IMR-90 (cell line): ENCODE data around the gene NEXMIF. TPM values are rescaled to one million over a fixed set of nuclear protein-coding genes. Genes with fewer than 3 reads are reported as not detected.

Source experiments
- ATAC-seq: fragments of 200-7000 bp; cut with Tn5 transposase; 2 replicates; pipeline ENCODE4 v1.9.1; 2020; ENCODE audit warnings: low read depth, mild to moderate bottlenecking, moderate library complexity
- BruUV-seq: library from RNA; stranded (reverse); fragments of 400-500 nt; replicated peaks from 2 replicates; lab custom pipeline; 2021; lab: Mats Ljungman, UMichigan
- CTCF ChIA-PET: fragments of 300-600 bp; formaldehyde crosslinking; extraction: SDS; loops from one replicate; lab custom pipeline; 2021; ENCODE audit warnings: antibody characterized with exemption; lab: Yijun Ruan, JAX
- POLR2A ChIA-PET: fragments of 300-600 bp; sonication (Branson Sonifier 250); formaldehyde crosslinking; loops from one replicate; lab custom pipeline; 2022; ENCODE audit warnings: antibody characterized with exemption; ENCODE audit not compliant: unreplicated experiment; lab: Charles Lee
- DNase-seq: peaks from one replicate; pipeline ENCODE4 v3.0.0; 2013
- H2AFZ ChIP-seq: replicated peaks from 2 replicates; pipeline ENCODE3; 2013; ENCODE audit warnings: low read length, mild to moderate bottlenecking; ENCODE audit not compliant: poor library complexity
- H2AK5ac ChIP-seq: 2 replicates; pipeline ENCODE4 v1.6.1; 2013; ENCODE audit warnings: low read depth, low read length, inconsistent platforms
- H2AK9ac ChIP-seq: replicated peaks from 2 replicates; pipeline ENCODE3; 2013; ENCODE audit warnings: mild to moderate bottlenecking, low read depth, low read length, moderate library complexity; ENCODE audit not compliant: poor library complexity
- H2BK120ac ChIP-seq: 2 replicates; pipeline ENCODE4 v1.6.1; 2013; ENCODE audit warnings: low read depth, low read length, inconsistent platforms
- H2BK15ac ChIP-seq: 3 replicates; pipeline ENCODE4 v1.6.1; 2013; ENCODE audit warnings: low read depth, low read length, inconsistent platforms
- H2BK20ac ChIP-seq: 2 replicates; pipeline ENCODE4 v1.6.1; 2013; ENCODE audit warnings: low read depth, mild to moderate bottlenecking, inconsistent platforms, low read length, moderate library complexity
- H2BK5ac ChIP-seq: 2 replicates; pipeline ENCODE4 v1.6.1; 2013; ENCODE audit warnings: mild to moderate bottlenecking, low read depth, low read length, inconsistent platforms; ENCODE audit not compliant: poor library complexity, severe bottlenecking
- H3K14ac ChIP-seq: replicated peaks from 2 replicates; pipeline ENCODE4 v1.6.1; 2013; ENCODE audit warnings: low read depth, low read length, inconsistent platforms
- H3K18ac ChIP-seq: 2 replicates; pipeline ENCODE4 v1.6.1; 2013; ENCODE audit warnings: low read depth, low read length, control low read depth
- H3K23ac ChIP-seq: 2 replicates; pipeline ENCODE4 v1.6.1; 2013; ENCODE audit warnings: low read depth, low read length, inconsistent platforms
- H3K27ac ChIP-seq: 2 replicates; pipeline ENCODE4 v1.5.1; 2013; ENCODE audit warnings: mild to moderate bottlenecking, control low read depth, low read length; ENCODE audit not compliant: insufficient read depth
- H3K27me3 ChIP-seq: 2 replicates; pipeline ENCODE4 v1.6.1; 2013; ENCODE audit warnings: low read length; ENCODE audit not compliant: control insufficient read depth, insufficient read depth
- H3K36me3 ChIP-seq: 2 replicates; pipeline ENCODE4 v1.6.1; 2013; ENCODE audit warnings: low read length, mixed read lengths; ENCODE audit not compliant: control insufficient read depth, insufficient read depth
- H3K4ac ChIP-seq: 2 replicates; pipeline ENCODE4 v1.6.1; 2013; ENCODE audit warnings: low read depth, low read length, inconsistent platforms
- H3K4me1 ChIP-seq: 2 replicates; pipeline ENCODE4 v1.6.1; 2013; ENCODE audit warnings: low read length, mixed read lengths; ENCODE audit not compliant: control insufficient read depth, insufficient read depth
- H3K4me2 ChIP-seq: 2 replicates; pipeline ENCODE4 v1.6.1; 2013; ENCODE audit warnings: low read depth, mild to moderate bottlenecking, control low read depth, low read length, moderate library complexity
- H3K4me3 ChIP-seq: 2 replicates; pipeline ENCODE4 v1.5.1; 2013; ENCODE audit warnings: low read depth, mild to moderate bottlenecking, control low read depth, low read length, moderate library complexity; ENCODE audit not compliant: insufficient read depth
- H3K56ac ChIP-seq: 2 replicates; pipeline ENCODE4 v1.6.1; 2013; ENCODE audit warnings: low read length, inconsistent platforms; ENCODE audit not compliant: insufficient read depth; ENCODE audit errors: extremely low read depth
- H3K79me1 ChIP-seq, 2 experiments: 2 replicates each; pipeline ENCODE4 v1.6.1; 2013; ENCODE audit warnings: low read length in 2 of 2, inconsistent platforms in 1 of 2, low read depth in 1 of 2
- H3K9ac ChIP-seq: 2 replicates; pipeline ENCODE4 v1.6.1; 2013; ENCODE audit warnings: low read depth, low read length, control low read depth
- H3K9me1 ChIP-seq: 2 replicates; pipeline ENCODE4 v1.6.1; 2013; ENCODE audit warnings: low read length, inconsistent platforms; ENCODE audit not compliant: insufficient read depth
- H3K9me3 ChIP-seq: 2 replicates; pipeline ENCODE4 v1.6.1; 2013; ENCODE audit warnings: low read length; ENCODE audit not compliant: control insufficient read depth, insufficient read depth
- H4K20me1 ChIP-seq: 2 replicates; pipeline ENCODE4 v1.6.1; 2013; ENCODE audit warnings: low read length, inconsistent platforms; ENCODE audit not compliant: insufficient read depth
- H4K5ac ChIP-seq: 2 replicates; pipeline ENCODE4 v1.6.1; 2013; ENCODE audit warnings: mild to moderate bottlenecking, low read depth, low read length, control low read depth
- H4K8ac ChIP-seq, 2 experiments: 2 replicates each; pipeline ENCODE4 v1.6.1; 2013; ENCODE audit warnings: low read depth in 2 of 2, low read length in 2 of 2, control low read depth in 1 of 2, inconsistent platforms in 1 of 2
- H4K91ac ChIP-seq: 2 replicates; pipeline ENCODE4 v1.6.1; 2013; ENCODE audit warnings: low read depth, low read length, inconsistent platforms; ENCODE audit not compliant: insufficient read depth
- BHLHE40 ChIP-seq: fragments of 150-350 bp; IDR thresholded peaks from 2 replicates; pipeline ENCODE4 v1.6.1; 2016; ENCODE audit warnings: mild to moderate bottlenecking, low read depth, low read length
- CEBPB ChIP-seq: IDR thresholded peaks from 2 replicates; pipeline ENCODE4 v1.6.1; 2012; ENCODE audit warnings: low read depth, low read length, improper control_type of control experiment
- CHD1 ChIP-seq: IDR thresholded peaks from 2 replicates; pipeline ENCODE4 v1.6.1; 2012; ENCODE audit warnings: low read depth, low read length, improper control_type of control experiment
- ELK1 ChIP-seq: fragments of 150-350 bp; IDR thresholded peaks from 2 replicates; pipeline ENCODE4 v1.6.1; 2016; ENCODE audit warnings: low read depth, mild to moderate bottlenecking, low read length, moderate library complexity, borderline replicate concordance
- FOS ChIP-seq: fragments of 150-350 bp; IDR thresholded peaks from 2 replicates; pipeline ENCODE4 v1.6.1; 2016; ENCODE audit warnings: low read depth, low read length
- MAFK ChIP-seq: IDR thresholded peaks from 2 replicates; pipeline ENCODE4 v1.6.1; 2012; ENCODE audit warnings: low read depth, low read length, improper control_type of control experiment
- MAZ ChIP-seq: IDR thresholded peaks from 2 replicates; pipeline ENCODE4 v1.6.1; 2012; ENCODE audit warnings: low read depth, mild to moderate bottlenecking, low read length, improper control_type of control experiment, moderate library complexity, borderline replicate concordance
- MXI1 ChIP-seq: IDR thresholded peaks from 2 replicates; pipeline ENCODE4 v1.6.1; 2012; ENCODE audit warnings: low read depth, mild to moderate bottlenecking, low read length, moderate library complexity, borderline replicate concordance
- NFE2L2 ChIP-seq: fragments of 150-350 bp; IDR thresholded peaks from 2 replicates; pipeline ENCODE4 v1.6.1; 2016; ENCODE audit warnings: low read depth, mild to moderate bottlenecking, low read length
- POLR2A ChIP-seq: IDR thresholded peaks from 2 replicates; pipeline ENCODE4 v1.6.1; 2012; ENCODE audit warnings: mild to moderate bottlenecking, low read depth, low read length
- RAD21 ChIP-seq: IDR thresholded peaks from 2 replicates; pipeline ENCODE4 v1.6.1; 2012; ENCODE audit warnings: low read length, improper control_type of control experiment
- RCOR1 ChIP-seq: IDR thresholded peaks from 2 replicates; pipeline ENCODE4 v1.6.1; 2012; ENCODE audit warnings: mild to moderate bottlenecking, low read length, improper control_type of control experiment; ENCODE audit not compliant: insufficient replicate concordance
- RFX5 ChIP-seq: IDR thresholded peaks from 2 replicates; pipeline ENCODE4 v1.8.0; 2012; ENCODE audit warnings: low read depth, mild to moderate bottlenecking, low read length, moderate library complexity
- SMC3 ChIP-seq: fragments of 150-350 bp; IDR thresholded peaks from 2 replicates; pipeline ENCODE4 v1.6.1; 2016; ENCODE audit warnings: low read depth, mild to moderate bottlenecking, antibody characterized with exemption, low read length, moderate library complexity
- WGBS, 2 experiments: methylation state at CpG; one replicate each; pipeline versions ENCODE4 v1.1.5 to v1.1.7; 2013; ENCODE audit warnings: missing lambda C conversion rate in 2 of 2; ENCODE audit not compliant: insufficient read length in 1 of 2; ENCODE audit errors: extremely low coverage in 2 of 2; 5-methylcytosine and 5-hydroxymethylcytosine counted together
- dilution Hi-C: fragments of 300-500 bp; cut with HindIII; formaldehyde crosslinking; loops from one replicate; pipeline ENCODE4 v1.14.3; 2018; ENCODE audit warnings: low sequenced_read_pairs; ENCODE audit not compliant: unreplicated experiment
- in situ Hi-C: fragments of 300-500 bp; cut with MboI; formaldehyde crosslinking; loops from 3 replicates; pipeline ENCODE4 v1.14.3; 2019; ENCODE audit warnings: low sequenced_read_pairs, inconsistent platforms, mixed read lengths
- intact Hi-C: fragments of 100-400 bp; cut with micrococcal nuclease; formaldehyde crosslinking; loops from 2 replicates; pipeline ENCODE4 v1.10.0; 2022
- polyA plus RNA-seq, 3 experiments: library from polyadenylated mRNA; depleted of rRNA; stranded (reverse); fragments of >200 nt; gene quantifications; 2 replicates each; pipeline ENCODE4 v1.2.3, GENCODE V29; 2012; ENCODE audit warnings: low replicate concordance in 1 of 3
- total RNA-seq: library from RNA; depleted of rRNA; stranded (reverse); fragments of >200 nt; gene quantifications from 2 replicates; pipeline ENCODE4 v1.2.3, GENCODE V29; 2012
- TF ChIP-seq, protein P1 (sequence below): conservative IDR thresholded peaks from 2 replicates; pipeline ENCODE4 v1.5.1; 2012; ENCODE audit warnings: mild to moderate bottlenecking, low read depth, low read length, improper control_type of control experiment
- TF ChIP-seq, protein P2 (sequence below): fragments of 150-350 bp; IDR thresholded peaks from 2 replicates; pipeline ENCODE4 v1.6.1; 2017; ENCODE audit warnings: mild to moderate bottlenecking, antibody characterized with exemption, low read length, low read depth

NEXMIF gene
- total and polyA plus RNA-seq, 2 of the 4 experiments (the other 2 are of a cell fraction) = not detected

DNA sequence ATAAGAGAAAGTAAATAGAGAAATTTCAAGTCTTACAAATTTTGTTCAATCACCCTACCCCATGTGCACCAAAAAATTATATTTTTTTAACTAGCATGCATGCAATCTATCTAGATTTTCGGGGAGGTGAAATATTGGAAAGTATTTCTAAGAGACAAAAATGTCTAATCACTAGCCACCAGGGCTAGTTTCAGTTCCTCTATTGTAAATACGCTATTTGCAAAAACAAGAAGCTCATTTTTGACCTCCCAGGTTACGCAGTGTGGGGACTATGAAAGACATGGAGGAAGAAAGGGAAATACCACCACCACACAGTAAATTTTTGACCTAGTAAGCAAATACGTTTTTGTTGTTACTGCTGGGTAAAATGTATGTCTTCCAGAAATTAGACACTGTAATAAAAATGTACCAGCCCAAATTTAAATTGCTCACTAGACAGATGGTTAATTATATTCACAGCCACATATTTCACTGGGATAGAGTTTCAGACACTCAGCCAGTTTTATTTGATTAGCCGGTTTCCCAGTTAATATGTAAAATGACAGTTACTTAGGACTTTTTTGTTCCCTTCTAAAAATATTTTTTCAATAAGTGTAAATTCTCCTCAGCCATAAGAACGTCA lies 2.2 kb downstream of the NEXMIF start:
- Histone ChIP-seq H2AFZ (no peak overlapping the region), H3K79me1 (no peaks in the 10 kb centered on the region), H3K9me1 (no peaks in the 10 kb centered on the region), H2BK120ac (no peak overlapping the region), H3K27me3 (peaks cover 12% of the 10 kb centered on the region), H4K8ac (no peak overlapping the region), H3K23ac (no peak overlapping the region), H3K36me3 (no peaks in the 10 kb centered on the region), H3K9ac (no peak overlapping the region), H2AK5ac (no peak overlapping the region), H3K4ac (no peak overlapping the region), H3K4me1 (no peaks in the 10 kb centered on the region), H4K20me1 (no peaks in the 10 kb centered on the region), H3K9me3 (peaks cover 3% of the 10 kb centered on the region; the same call in 1 of the 2 replicates), H4K91ac (no peak overlapping the region), H2BK15ac (no peak overlapping the region), H2BK20ac (no peak overlapping the region), H3K56ac (no peak overlapping the region), H2BK5ac (no peak overlapping the region), H3K4me2 (no peak overlapping the region), H3K18ac (no peak overlapping the region), H3K4me3 (no peak overlapping the region), H4K5ac (no peak overlapping the region), H3K27ac (no peak overlapping the region), H3K14ac (no peak overlapping the region), H2AK9ac (no peak overlapping the region)
- BruUV-seq = no TSS peak
- DNase-seq = no peak
- in situ Hi-C loops = no loop called here
- CTCF ChIA-PET = no interaction called here
- POLR2A ChIA-PET = no interaction called here
- no peak for TF ChIP-seq BHLHE40
- no peak for TF ChIP-seq RAD21
- TF ChIP-seq MXI1 = no peak
- TF ChIP-seq, protein P1, sequence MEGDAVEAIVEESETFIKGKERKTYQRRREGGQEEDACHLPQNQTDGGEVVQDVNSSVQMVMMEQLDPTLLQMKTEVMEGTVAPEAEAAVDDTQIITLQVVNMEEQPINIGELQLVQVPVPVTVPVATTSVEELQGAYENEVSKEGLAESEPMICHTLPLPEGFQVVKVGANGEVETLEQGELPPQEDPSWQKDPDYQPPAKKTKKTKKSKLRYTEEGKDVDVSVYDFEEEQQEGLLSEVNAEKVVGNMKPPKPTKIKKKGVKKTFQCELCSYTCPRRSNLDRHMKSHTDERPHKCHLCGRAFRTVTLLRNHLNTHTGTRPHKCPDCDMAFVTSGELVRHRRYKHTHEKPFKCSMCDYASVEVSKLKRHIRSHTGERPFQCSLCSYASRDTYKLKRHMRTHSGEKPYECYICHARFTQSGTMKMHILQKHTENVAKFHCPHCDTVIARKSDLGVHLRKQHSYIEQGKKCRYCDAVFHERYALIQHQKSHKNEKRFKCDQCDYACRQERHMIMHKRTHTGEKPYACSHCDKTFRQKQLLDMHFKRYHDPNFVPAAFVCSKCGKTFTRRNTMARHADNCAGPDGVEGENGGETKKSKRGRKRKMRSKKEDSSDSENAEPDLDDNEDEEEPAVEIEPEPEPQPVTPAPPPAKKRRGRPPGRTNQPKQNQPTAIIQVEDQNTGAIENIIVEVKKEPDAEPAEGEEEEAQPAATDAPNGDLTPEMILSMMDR = no peak
- no peak for TF ChIP-seq MAZ
- TF ChIP-seq RFX5 = no peak
- no peak for TF ChIP-seq CEBPB
- TF ChIP-seq CHD1 = no peak
- no peak for TF ChIP-seq NFE2L2
- no peak for TF ChIP-seq POLR2A
- TF ChIP-seq, protein P2, sequence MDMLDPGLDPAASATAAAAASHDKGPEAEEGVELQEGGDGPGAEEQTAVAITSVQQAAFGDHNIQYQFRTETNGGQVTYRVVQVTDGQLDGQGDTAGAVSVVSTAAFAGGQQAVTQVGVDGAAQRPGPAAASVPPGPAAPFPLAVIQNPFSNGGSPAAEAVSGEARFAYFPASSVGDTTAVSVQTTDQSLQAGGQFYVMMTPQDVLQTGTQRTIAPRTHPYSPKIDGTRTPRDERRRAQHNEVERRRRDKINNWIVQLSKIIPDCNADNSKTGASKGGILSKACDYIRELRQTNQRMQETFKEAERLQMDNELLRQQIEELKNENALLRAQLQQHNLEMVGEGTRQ = no peak
- no peak for TF ChIP-seq ELK1
- TF ChIP-seq RCOR1 = no peak
- no peak for TF ChIP-seq FOS
- TF ChIP-seq SMC3 = no peak
- TF ChIP-seq MAFK = no peak
- ATAC-seq = no peak
- dilution Hi-C loops = no loop called here
- intact Hi-C loops = no loop called here
- no CpG with 5 or more reads among the region's 6 CpGs for WGBS, 2 experiments
